OCI-LY1 (cell line): Measurements from ENCODE around the gene PGLYRP1.

Experiments used
- EZH2 ChIP-seq: fragments of 200-600 bp; sonication (generic), shearing (Covaris generic); IDR thresholded peaks from 2 replicates; pipeline ENCODE4 v1.8.0; 2017; ENCODE audit warnings: borderline replicate concordance, mixed run types, mild to moderate bottlenecking, antibody characterized with exemption, low read length, moderate library complexity, mixed read lengths
- TF ChIP-seq, protein P1 (sequence below): fragments of 200-600 bp; sonication (generic), shearing (Covaris generic); IDR thresholded peaks from 2 replicates; pipeline ENCODE4 v1.5.1; 2017; ENCODE audit warnings: mild to moderate bottlenecking, antibody characterized with exemption, low read length, moderate library complexity, mixed read lengths

DNA sequence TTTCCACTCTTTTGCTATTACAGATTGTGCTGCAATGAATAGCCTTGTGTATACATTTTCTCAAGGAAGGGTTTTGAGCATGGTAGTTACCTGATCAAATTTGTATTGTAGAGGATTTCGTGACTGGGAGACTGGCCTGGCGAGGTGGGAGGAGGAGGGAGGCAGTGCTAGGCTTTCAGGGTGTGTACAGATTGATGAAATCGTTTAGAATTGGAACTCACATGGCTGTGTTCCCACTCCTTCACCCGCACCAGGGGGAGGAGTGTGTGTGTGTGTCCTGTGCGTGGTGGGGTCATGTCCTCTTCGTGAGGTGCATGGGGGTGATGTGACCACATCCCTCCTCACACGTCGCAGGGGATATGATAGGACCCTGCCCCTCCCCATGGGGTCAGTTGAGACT is 8.3 kb downstream of the PGLYRP1 start:
- TF ChIP-seq, protein P1, sequence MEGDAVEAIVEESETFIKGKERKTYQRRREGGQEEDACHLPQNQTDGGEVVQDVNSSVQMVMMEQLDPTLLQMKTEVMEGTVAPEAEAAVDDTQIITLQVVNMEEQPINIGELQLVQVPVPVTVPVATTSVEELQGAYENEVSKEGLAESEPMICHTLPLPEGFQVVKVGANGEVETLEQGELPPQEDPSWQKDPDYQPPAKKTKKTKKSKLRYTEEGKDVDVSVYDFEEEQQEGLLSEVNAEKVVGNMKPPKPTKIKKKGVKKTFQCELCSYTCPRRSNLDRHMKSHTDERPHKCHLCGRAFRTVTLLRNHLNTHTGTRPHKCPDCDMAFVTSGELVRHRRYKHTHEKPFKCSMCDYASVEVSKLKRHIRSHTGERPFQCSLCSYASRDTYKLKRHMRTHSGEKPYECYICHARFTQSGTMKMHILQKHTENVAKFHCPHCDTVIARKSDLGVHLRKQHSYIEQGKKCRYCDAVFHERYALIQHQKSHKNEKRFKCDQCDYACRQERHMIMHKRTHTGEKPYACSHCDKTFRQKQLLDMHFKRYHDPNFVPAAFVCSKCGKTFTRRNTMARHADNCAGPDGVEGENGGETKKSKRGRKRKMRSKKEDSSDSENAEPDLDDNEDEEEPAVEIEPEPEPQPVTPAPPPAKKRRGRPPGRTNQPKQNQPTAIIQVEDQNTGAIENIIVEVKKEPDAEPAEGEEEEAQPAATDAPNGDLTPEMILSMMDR, result no peak
- no peak for TF ChIP-seq EZH2
